Heart left ventricle (tissue), 16 donors: ENCODE data around the gene TINAG. TPM values are rescaled to one million over a fixed set of nuclear protein-coding genes. Genes with fewer than 3 reads are reported as not detected.

ENCODE experiments used
- ATAC-seq, 4 donors: fragments of 200-7000 bp; cut with Tn5 transposase; one replicate each; pipeline ENCODE4 v1.9.1; 2020 to 2022; ENCODE audit warnings: moderate library complexity in 4 of 4, mild to moderate bottlenecking in 3 of 4, moderate number of reproducible peaks in 1 of 4
- DNase-seq, 5 donors: peaks; one replicate each; pipeline ENCODE4 v3.0.0-alpha.2; 2020
- H3K27ac ChIP-seq, 12 donors: fragments of 200-600 bp; sonication (generic) in 4 of 12; one replicate each; pipeline versions ENCODE4 v1.5.0 to v1.8.0; 2016 to 2022; ENCODE audit warnings: mild to moderate bottlenecking in 2 of 12
- H3K27me3 ChIP-seq, 9 donors: fragments of 200-600 bp; sonication (generic) in 2 of 9; one replicate each; pipeline versions ENCODE4 v1.5.1 to v1.8.0; 2016 to 2022; ENCODE audit warnings: mild to moderate bottlenecking in 3 of 9
- H3K36me3 ChIP-seq, 9 donors: fragments of 200-600 bp; sonication (generic) in 2 of 9; one replicate each; pipeline versions ENCODE4 v1.5.0 to v1.8.0; 2018 to 2022; ENCODE audit warnings: mild to moderate bottlenecking in 2 of 9
- H3K4me1 ChIP-seq, 12 donors: fragments of 200-600 bp; sonication (generic) in 4 of 12; one replicate each; pipeline versions ENCODE4 v1.5.0 to v1.8.0; 2016 to 2022; ENCODE audit warnings: mild to moderate bottlenecking in 3 of 12
- H3K4me3 ChIP-seq, 12 donors: fragments of 200-600 bp; sonication (generic) in 4 of 12; one replicate each; pipeline versions ENCODE4 v1.5.0 to v1.8.0; 2017 to 2022; ENCODE audit warnings: mild to moderate bottlenecking in 9 of 12, moderate library complexity in 4 of 12
- H3K9me3 ChIP-seq, 12 donors: fragments of 200-600 bp; sonication (generic) in 4 of 12; one replicate each; pipeline versions ENCODE4 v1.5.0 to v1.8.0; 2016 to 2022; ENCODE audit warnings: mild to moderate bottlenecking in 1 of 12
- POLR2A ChIP-seq, 2 donors: fragments of 450-650 bp; IDR thresholded peaks; one replicate each; pipeline ENCODE4 v1.6.1; 2017; ENCODE audit warnings: antibody characterized with exemption in 2 of 2, mild to moderate bottlenecking in 2 of 2, moderate library complexity in 2 of 2
- WGBS, 4 donors: extraction: QIAGEN DNeasy Blood & Tissue Kit in 2 of 4; methylation state at CpG; one replicate each; pipeline versions ENCODE4 v1.1.5 to v1.1.7; 2013 to 2018; 5-methylcytosine and 5-hydroxymethylcytosine counted together
- intact Hi-C, 10 donors: fragments of 100-400 bp; cut with DNase I; formaldehyde crosslinking; loops; one replicate each; pipeline versions ENCODE4 v1.11.1 to v1.14.2; 2022
- polyA plus RNA-seq, 2 donors: library from polyadenylated mRNA; stranded (reverse); fragments of 200-250 nt; gene quantifications; one replicate each; pipeline ENCODE4 v1.2.3, GENCODE V29; 2013
- total RNA-seq, 9 donors: library from RNA; depleted of rRNA in 2 of 9; stranded (reverse); fragments of >200 nt in 2 of 9; fragmentation: NEBNext Ultra II Directional in 3 of 9; extraction: Animal tissue kit (Norgen Biotek cat#: 25700) in 3 of 9; gene quantifications; one replicate each; pipeline versions ENCODE4 v1.1.0 to v1.2.4, GENCODE V29; 2016 to 2023
- TF ChIP-seq, protein P1 (sequence below), 12 donors: fragments of 200-600 bp; sonication (generic) in 4 of 12; IDR thresholded peaks; one replicate each; pipeline versions ENCODE4 v1.5.0 to v1.8.0; 2018 to 2022; ENCODE audit warnings: antibody characterized with exemption in 12 of 12, mild to moderate bottlenecking in 5 of 12
- donor health status: ischemic (EF 13 %, LVEDD 7.1; RV severe dilation, severe dysfunction).
- donor health status: healthy with polysubstance abuse.
- donor health status: DM: no; HTN: yes; CAD: no.
- donor health status: DM: no; HTN: no; CAD: no.
- donor health status: ischemic (EF 25% LVEDD 6.9; RV normal size, moderate dysfunction).
- donor health status: ischemic (EF 25% LVEDD 5.7; RV mildly dilated, moderate dysfunction).
- donor health status: healthy.
- donor health status: DM: yes; HTN: yes; CAD: no.
- donor health status: ischemic (EF 35%, LVEDD 5.7; RV mildly dilated, moderate dysfunction).
- donor health status: nonischemic (EF 11% LVEDD 7.7; RV severe dilation, severe dysfunction).
- donor health status: DM: yes; HTN: yes; CAD: no.
- donor health status: PGD.
- donor health status: ischemic (EF 29% LVEDD 5.4; RV normal size, mild dysfunction).
- donor health status: nonischemic (EF 23%, LVEDD 6.1; RV moderate dilation, normal function).

Gene TINAG
- total and polyA plus RNA-seq, 11 donors: 0.15 to 0.56 (median 0.43) TPM; not detected in 1

DNA sequence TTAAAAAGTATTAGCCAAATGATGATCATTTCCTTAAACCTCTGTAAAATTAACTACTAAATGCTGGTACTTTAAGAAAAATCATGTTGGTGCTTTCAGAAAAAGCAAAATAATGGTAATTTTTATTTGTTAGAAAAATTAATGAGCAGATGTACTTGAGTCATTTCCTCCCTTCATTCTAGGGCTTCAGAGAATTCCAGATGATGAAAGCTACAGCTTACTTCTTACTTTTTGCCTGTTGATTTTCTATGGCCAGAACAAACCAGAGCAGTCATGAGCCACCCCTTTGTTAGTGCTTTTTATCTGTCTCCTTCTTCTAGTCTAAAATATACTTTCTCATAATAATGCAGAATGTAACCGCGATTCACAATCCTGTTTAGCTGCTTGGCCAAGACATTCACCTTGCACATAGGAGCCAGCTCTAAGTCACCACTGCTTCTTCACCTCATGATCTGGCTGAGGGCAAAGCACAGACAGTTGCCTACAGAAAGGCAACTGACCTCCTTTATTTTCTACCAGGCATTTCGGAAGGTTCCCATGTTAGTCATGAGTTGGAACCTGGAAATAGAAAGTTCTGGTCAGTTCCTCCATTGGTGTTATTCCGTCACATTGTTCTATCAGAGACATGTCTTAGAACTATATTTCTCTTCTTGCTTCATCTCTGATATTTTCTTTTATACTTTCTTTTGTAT, 43.5 kb upstream of the TINAG start:
- Histone ChIP-seq H3K27me3 (no peaks in the 10 kb centered on the region), H3K9me3 (no peaks in the 10 kb centered on the region), H3K4me3 (no peak overlapping the region), H3K27ac (peak overlapping the region in 1 of 12 donors; percentile 15), H3K4me1 (peaks cover 0 to 19% (median 0%) of the 10 kb centered on the region in 12 donors), H3K36me3 (peaks cover 0 to 12% (median 0%) of the 10 kb centered on the region in 9 donors)
- 92 to 94% (median 93%) methylated on average over 4 of the region's 4 CpGs for WGBS, 4 donors
- TF ChIP-seq POLR2A (IDR thresholded peaks at IDR 0.05): no peak
- DNase-seq: no peak
- intact Hi-C loops: loop anchor here in 6 of 10 donors (5.0 to 10.0 kb wide), 2 partner anchors 277 to 280 kb away; no protein-coding TSS in a partner anchor
- ATAC-seq: no peak

DNA sequence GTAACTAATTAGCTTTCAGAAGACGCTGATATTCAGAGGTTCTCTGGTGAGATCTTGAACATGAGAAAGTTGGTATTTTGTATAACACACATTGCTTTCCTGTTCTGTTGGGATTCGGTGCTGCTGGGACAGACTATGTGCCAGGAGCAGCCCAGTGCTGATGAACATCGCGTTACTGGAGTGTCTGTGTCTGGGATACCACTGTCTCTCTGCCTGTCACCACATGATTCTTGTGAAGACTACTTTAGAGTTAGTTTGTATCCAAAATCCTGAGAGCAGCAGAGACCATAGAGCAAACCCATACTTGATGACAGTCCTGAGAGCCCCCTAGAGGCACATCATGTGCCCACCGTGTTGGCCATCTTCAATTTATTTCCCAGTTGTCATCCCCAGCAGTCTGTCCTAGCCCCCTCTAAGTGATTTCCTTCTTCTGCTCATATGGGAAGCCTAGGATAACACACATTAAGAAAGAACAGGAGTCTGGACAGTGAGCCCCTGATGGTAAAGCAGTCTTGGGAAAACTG, 41.8 kb upstream of the TINAG start:
- DNase-seq (no peak), ATAC-seq (peak; percentile 24 to 62 (median 52))
- WGBS, 4 donors: 46 to 52% (median 49%) methylated on average over 5 of the region's 5 CpGs
- Histone ChIP-seq H3K4me1 (peaks cover 0 to 19% (median 0%) of the 10 kb centered on the region in 12 donors), H3K4me3 (no peak overlapping the region), H3K9me3 (no peaks in the 10 kb centered on the region), H3K27me3 (no peaks in the 10 kb centered on the region), H3K36me3 (peaks cover 0 to 12% (median 0%) of the 10 kb centered on the region in 9 donors), H3K27ac (no peak overlapping the region)
- TF ChIP-seq, protein P1, sequence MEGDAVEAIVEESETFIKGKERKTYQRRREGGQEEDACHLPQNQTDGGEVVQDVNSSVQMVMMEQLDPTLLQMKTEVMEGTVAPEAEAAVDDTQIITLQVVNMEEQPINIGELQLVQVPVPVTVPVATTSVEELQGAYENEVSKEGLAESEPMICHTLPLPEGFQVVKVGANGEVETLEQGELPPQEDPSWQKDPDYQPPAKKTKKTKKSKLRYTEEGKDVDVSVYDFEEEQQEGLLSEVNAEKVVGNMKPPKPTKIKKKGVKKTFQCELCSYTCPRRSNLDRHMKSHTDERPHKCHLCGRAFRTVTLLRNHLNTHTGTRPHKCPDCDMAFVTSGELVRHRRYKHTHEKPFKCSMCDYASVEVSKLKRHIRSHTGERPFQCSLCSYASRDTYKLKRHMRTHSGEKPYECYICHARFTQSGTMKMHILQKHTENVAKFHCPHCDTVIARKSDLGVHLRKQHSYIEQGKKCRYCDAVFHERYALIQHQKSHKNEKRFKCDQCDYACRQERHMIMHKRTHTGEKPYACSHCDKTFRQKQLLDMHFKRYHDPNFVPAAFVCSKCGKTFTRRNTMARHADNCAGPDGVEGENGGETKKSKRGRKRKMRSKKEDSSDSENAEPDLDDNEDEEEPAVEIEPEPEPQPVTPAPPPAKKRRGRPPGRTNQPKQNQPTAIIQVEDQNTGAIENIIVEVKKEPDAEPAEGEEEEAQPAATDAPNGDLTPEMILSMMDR (IDR thresholded peaks at IDR 0.05): peak in 1 of 12 donors; percentile 5
- no peak for TF ChIP-seq POLR2A (IDR thresholded peaks at IDR 0.05)
- intact Hi-C loops: loop anchor here in 5 of 10 donors (10.0 kb wide), 1 partner anchor 282 kb away; no protein-coding TSS in a partner anchor

DNA sequence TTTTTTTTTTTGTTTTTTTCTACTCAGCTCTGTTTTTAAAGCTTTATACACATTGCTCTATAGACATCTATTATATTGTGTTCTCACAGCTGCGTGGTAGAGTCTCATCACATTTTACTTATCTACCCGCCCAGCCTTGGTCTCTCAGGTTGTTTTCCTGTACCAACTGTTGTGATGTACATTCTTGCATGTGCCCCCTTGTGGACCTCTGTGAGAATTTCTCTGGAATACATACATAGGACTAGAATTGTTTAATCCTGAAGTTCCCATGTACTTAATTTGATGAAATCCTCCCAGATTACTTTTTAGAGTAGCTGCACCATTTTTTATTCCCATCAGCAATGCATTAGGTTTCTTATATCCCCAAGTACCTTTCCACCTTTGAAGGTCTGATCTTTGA, 40.4 kb upstream of the TINAG start:
- peak in 1 of 4 donors; percentile 11 for ATAC-seq
- TF ChIP-seq POLR2A (IDR thresholded peaks at IDR 0.05): no peak
- TF ChIP-seq, protein P1 (IDR thresholded peaks at IDR 0.05): peak in 8 of 12 donors; percentile 19 to 50 (median 38)
- H3K27ac ChIP-seq: no peak overlapping the region
- 49 to 63% (median 61%) methylated on average over 2 of the region's 2 CpGs for WGBS, 4 donors
- H3K27me3 ChIP-seq: no peaks in the 10 kb centered on the region
- H3K9me3 ChIP-seq: no peaks in the 10 kb centered on the region
- no peak for DNase-seq
- peaks cover 0 to 8% (median 0%) of the 10 kb centered on the region in 9 donors for H3K36me3 ChIP-seq
- peaks cover 0 to 13% (median 0%) of the 10 kb centered on the region in 12 donors for H3K4me1 ChIP-seq
- intact Hi-C loops: loop anchor here in 6 of 10 donors (2.0 to 10.0 kb wide), 2 partner anchors 281 to 283 kb away; no protein-coding TSS in a partner anchor
- no peak overlapping the region for H3K4me3 ChIP-seq

DNA sequence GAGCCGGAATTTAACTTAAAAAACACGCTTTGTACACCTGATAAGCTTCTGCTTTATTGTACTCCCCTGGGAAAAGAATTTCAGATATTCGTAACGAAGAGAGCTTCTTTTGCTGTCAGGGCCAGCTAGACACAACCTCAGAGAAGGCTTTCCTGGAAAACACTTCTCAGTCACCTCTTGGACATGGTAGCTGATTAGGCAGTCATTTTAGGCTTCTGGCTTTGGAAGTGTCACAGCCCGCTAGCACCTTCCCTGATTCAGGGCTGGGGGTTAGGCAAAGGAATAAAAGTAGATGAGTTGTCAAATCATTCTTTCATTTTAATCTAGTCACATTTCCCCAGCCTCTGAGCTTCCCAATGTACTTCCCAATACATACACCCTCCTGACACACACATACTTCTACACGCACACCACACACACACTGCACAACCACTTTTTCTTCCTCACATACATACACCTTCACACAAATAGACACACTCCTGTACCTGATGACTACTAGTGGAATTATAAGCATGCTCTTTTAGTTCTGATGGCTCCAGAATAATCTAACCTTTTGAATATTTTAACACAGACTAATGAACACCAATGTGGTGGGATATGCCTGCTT, 34.9 kb upstream of the TINAG start:
- Histone ChIP-seq H3K4me1 (peaks cover 0 to 7% (median 0%) of the 10 kb centered on the region in 12 donors), H3K9me3 (no peaks in the 10 kb centered on the region), H3K27me3 (no peaks in the 10 kb centered on the region), H3K36me3 (no peaks in the 10 kb centered on the region), H3K4me3 (no peak overlapping the region), H3K27ac (no peak overlapping the region)
- no peak for TF ChIP-seq POLR2A (IDR thresholded peaks at IDR 0.05)
- TF ChIP-seq, protein P1 (IDR thresholded peaks at IDR 0.05): no peak
- intact Hi-C loops: no loop called here
- 71 to 75% (median 74%) methylated on average over 6 of the region's 6 CpGs for WGBS, 4 donors
- DNase-seq: no peak
- ATAC-seq: peak in 3 of 4 donors; percentile 27 to 65 (median 47)
